BE2C (cell line): Measurements from ENCODE around the gene VAV3.

Source experiments
- DNase-seq: peaks from one replicate; pipeline ENCODE4 v3.0.0-alpha.2; 2020
- H3K27me3 ChIP-seq: fragments of 250-450 bp; sonication (Bioruptor Pico); 2 replicates; pipeline ENCODE4 v1.5.1; 2020; ENCODE audit warnings: mild to moderate bottlenecking
- H3K36me3 ChIP-seq: fragments of 250-450 bp; sonication (Bioruptor Pico); 2 replicates; pipeline ENCODE4 v1.5.1; 2020; ENCODE audit warnings: mild to moderate bottlenecking
- H3K4me1 ChIP-seq: fragments of 250-450 bp; sonication (Bioruptor Pico); 2 replicates; pipeline ENCODE4 v1.5.1; 2020
- H3K4me3 ChIP-seq: 2 replicates; pipeline ENCODE4 v1.5.1; 2011; ENCODE audit warnings: low read depth, low read length
- H3K9me3 ChIP-seq: fragments of 250-450 bp; sonication (Bioruptor Pico); 2 replicates; pipeline ENCODE4 v1.5.1; 2020
- TF ChIP-seq, protein P1 (sequence below): IDR thresholded peaks from 2 replicates; pipeline ENCODE4 v1.5.1; 2012; ENCODE audit warnings: mild to moderate bottlenecking, low read depth, low read length

The VAV3 gene

DNA sequence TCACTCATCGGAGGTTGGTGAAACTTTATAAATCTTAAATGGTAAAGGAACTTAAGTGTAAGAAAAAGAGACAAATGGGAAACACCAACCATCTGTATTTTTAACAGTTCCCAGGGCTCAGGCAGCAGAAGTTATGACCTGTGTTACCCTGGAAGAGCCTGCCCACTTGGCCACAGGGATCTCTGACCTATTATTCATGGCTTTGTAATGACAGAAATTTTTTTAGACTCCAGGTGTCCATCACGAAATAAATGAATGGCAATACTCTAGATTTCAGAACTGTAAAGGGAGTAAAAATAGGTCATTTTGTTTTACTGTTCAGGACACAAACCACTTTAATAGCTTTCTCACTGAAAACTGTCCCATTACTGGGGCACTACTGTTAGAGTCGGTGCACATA lies 389.8 kb downstream of the VAV3 start:
- Histone ChIP-seq H3K4me3 (no peak overlapping the region), H3K27me3 (no peaks in the 10 kb centered on the region), H3K9me3 (no peaks in the 10 kb centered on the region), H3K36me3 (no peaks in the 10 kb centered on the region), H3K4me1 (peaks cover 6% of the 10 kb centered on the region)
- TF ChIP-seq, protein P1, sequence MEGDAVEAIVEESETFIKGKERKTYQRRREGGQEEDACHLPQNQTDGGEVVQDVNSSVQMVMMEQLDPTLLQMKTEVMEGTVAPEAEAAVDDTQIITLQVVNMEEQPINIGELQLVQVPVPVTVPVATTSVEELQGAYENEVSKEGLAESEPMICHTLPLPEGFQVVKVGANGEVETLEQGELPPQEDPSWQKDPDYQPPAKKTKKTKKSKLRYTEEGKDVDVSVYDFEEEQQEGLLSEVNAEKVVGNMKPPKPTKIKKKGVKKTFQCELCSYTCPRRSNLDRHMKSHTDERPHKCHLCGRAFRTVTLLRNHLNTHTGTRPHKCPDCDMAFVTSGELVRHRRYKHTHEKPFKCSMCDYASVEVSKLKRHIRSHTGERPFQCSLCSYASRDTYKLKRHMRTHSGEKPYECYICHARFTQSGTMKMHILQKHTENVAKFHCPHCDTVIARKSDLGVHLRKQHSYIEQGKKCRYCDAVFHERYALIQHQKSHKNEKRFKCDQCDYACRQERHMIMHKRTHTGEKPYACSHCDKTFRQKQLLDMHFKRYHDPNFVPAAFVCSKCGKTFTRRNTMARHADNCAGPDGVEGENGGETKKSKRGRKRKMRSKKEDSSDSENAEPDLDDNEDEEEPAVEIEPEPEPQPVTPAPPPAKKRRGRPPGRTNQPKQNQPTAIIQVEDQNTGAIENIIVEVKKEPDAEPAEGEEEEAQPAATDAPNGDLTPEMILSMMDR = no peak
- DNase-seq = no peak

DNA sequence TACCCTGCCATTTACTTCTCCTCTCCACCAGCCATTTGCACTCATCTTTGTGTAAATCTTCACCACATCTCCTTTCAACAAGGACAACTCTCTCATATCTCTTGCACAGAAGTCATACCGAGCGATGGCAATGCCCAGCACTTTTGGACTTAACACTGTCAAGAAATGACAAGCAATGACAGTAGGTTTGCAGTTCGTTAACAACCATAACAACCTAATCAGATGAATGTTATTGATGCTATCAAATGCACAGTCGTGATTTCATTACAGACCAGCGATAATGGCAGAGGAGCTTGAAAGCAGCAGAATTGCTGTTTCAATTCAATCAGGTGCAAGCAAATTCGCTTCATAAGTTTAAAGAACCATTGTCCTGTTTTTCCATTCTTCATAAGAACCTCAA lies 390.9 kb downstream of the VAV3 start:
- H3K4me1 ChIP-seq = peaks cover 6% of the 10 kb centered on the region
- no peak overlapping the region for H3K4me3 ChIP-seq
- no peaks in the 10 kb centered on the region for H3K27me3 ChIP-seq
- H3K9me3 ChIP-seq = no peaks in the 10 kb centered on the region
- no peaks in the 10 kb centered on the region for H3K36me3 ChIP-seq
- TF ChIP-seq, protein P1 = no peak
- DNase-seq = no peak

DNA sequence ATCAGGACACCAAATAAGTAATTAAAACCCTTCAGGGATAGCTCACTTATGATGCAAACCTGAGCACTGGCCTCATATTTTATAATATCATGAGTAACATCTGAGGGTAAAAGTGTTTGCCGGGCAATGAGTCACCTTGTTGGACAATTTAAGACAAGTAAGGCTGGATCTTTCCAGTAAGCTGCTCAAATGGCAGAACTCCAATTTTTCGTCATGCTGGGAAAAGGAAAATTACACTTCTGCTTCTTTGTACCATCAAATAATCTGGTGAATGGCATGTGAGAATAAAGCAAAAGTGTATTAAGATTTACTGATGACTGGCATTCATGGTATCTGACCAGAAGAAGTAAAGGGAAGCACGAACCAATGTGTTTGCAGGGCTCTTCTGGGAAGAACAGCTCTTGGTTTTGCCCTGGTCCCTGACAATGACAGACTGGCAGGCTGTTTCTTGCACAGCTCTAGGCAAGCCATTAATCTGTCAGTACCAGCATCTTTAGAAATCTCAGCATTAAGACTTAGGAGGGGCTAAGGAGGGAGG lies 392.2 kb downstream of the VAV3 start:
- no peak for DNase-seq
- no peak overlapping the region for H3K4me3 ChIP-seq
- TF ChIP-seq, protein P1 = no peak
- no peaks in the 10 kb centered on the region for H3K9me3 ChIP-seq
- peaks cover 6% of the 10 kb centered on the region for H3K4me1 ChIP-seq
- no peaks in the 10 kb centered on the region for H3K27me3 ChIP-seq
- no peaks in the 10 kb centered on the region for H3K36me3 ChIP-seq

GRCh38 chr1:107570768-107571167 lies 394.2 kb downstream of the VAV3 start:
- TF ChIP-seq, protein P1 = no peak
- peaks cover 6% of the 10 kb centered on the region for H3K4me1 ChIP-seq
- no peaks in the 10 kb centered on the region for H3K9me3 ChIP-seq
- H3K27me3 ChIP-seq = no peaks in the 10 kb centered on the region
- no peak for DNase-seq
- no peak overlapping the region for H3K4me3 ChIP-seq
- H3K36me3 ChIP-seq = no peaks in the 10 kb centered on the region

- Histone ChIP-seq H3K4me3 (no peak overlapping the region), H3K27me3 (no peaks in the 10 kb centered on the region), H3K36me3 (no peaks in the 10 kb centered on the region), H3K9me3 (no peaks in the 10 kb centered on the region), H3K4me1 (no peaks in the 10 kb centered on the region)
- no peak for DNase-seq
- TF ChIP-seq, protein P1 = no peak
Measured at GRCh38 chr1:107563441-107563840, 401.5 kb downstream of the VAV3 start.

GRCh38 chr1:107559881-107560280 lies 405.1 kb downstream of the VAV3 start:
- Histone ChIP-seq H3K9me3 (no peaks in the 10 kb centered on the region), H3K36me3 (no peaks in the 10 kb centered on the region), H3K27me3 (no peaks in the 10 kb centered on the region), H3K4me1 (peaks cover 12% of the 10 kb centered on the region), H3K4me3 (no peak overlapping the region)
- DNase-seq = no peak
- TF ChIP-seq, protein P1 = no peak
